ENCODE measurements around the gene ALCAM. TPM values are rescaled to one million over a fixed set of nuclear protein-coding genes. Genes with fewer than 3 reads are reported as not detected.

The ALCAM gene
- total and polyA plus RNA-seq, 2 of the 8 experiments (the other 6 are each of a cell fraction or from before 2014, with no cell fraction given): 10.8 to 33.0 TPM

DNA sequence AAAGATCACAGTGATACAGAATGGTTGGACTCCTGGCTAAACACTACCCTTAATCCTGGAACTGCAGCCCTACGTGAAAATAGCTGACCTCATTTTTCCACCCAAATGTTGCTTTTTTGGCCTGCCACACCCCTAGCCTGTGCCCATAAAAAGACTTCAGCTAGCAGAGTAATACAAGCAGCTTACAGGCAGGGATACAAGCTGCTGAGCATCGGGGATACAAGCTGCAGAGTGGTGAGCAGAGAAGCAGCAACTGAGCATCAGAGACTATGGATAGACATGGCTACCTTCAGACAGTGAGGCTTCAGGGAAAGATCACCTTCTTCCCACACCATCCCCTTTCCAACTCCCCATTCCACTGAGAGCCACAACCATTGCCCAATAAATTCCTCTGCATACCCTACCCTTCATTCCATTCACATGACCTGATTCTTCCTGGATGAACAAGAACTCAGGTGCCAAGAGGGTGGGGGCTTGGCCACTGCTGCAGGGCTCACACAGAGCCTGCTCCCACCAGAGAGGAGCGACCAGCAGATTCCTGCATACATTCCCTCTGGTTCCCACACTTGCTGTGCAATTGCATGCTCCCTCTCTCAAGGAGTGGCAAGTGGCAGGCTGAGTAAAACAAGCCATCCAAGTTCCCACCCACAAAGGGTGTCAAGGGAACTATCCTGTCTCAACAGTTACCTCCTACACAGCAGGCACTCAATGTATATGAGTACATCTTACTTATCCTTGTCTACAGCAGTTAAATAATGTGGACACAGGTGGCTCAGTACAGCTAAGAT lies 217.5 kb downstream of the ALCAM start (continued):
- TF ChIP-seq, protein P1, sequence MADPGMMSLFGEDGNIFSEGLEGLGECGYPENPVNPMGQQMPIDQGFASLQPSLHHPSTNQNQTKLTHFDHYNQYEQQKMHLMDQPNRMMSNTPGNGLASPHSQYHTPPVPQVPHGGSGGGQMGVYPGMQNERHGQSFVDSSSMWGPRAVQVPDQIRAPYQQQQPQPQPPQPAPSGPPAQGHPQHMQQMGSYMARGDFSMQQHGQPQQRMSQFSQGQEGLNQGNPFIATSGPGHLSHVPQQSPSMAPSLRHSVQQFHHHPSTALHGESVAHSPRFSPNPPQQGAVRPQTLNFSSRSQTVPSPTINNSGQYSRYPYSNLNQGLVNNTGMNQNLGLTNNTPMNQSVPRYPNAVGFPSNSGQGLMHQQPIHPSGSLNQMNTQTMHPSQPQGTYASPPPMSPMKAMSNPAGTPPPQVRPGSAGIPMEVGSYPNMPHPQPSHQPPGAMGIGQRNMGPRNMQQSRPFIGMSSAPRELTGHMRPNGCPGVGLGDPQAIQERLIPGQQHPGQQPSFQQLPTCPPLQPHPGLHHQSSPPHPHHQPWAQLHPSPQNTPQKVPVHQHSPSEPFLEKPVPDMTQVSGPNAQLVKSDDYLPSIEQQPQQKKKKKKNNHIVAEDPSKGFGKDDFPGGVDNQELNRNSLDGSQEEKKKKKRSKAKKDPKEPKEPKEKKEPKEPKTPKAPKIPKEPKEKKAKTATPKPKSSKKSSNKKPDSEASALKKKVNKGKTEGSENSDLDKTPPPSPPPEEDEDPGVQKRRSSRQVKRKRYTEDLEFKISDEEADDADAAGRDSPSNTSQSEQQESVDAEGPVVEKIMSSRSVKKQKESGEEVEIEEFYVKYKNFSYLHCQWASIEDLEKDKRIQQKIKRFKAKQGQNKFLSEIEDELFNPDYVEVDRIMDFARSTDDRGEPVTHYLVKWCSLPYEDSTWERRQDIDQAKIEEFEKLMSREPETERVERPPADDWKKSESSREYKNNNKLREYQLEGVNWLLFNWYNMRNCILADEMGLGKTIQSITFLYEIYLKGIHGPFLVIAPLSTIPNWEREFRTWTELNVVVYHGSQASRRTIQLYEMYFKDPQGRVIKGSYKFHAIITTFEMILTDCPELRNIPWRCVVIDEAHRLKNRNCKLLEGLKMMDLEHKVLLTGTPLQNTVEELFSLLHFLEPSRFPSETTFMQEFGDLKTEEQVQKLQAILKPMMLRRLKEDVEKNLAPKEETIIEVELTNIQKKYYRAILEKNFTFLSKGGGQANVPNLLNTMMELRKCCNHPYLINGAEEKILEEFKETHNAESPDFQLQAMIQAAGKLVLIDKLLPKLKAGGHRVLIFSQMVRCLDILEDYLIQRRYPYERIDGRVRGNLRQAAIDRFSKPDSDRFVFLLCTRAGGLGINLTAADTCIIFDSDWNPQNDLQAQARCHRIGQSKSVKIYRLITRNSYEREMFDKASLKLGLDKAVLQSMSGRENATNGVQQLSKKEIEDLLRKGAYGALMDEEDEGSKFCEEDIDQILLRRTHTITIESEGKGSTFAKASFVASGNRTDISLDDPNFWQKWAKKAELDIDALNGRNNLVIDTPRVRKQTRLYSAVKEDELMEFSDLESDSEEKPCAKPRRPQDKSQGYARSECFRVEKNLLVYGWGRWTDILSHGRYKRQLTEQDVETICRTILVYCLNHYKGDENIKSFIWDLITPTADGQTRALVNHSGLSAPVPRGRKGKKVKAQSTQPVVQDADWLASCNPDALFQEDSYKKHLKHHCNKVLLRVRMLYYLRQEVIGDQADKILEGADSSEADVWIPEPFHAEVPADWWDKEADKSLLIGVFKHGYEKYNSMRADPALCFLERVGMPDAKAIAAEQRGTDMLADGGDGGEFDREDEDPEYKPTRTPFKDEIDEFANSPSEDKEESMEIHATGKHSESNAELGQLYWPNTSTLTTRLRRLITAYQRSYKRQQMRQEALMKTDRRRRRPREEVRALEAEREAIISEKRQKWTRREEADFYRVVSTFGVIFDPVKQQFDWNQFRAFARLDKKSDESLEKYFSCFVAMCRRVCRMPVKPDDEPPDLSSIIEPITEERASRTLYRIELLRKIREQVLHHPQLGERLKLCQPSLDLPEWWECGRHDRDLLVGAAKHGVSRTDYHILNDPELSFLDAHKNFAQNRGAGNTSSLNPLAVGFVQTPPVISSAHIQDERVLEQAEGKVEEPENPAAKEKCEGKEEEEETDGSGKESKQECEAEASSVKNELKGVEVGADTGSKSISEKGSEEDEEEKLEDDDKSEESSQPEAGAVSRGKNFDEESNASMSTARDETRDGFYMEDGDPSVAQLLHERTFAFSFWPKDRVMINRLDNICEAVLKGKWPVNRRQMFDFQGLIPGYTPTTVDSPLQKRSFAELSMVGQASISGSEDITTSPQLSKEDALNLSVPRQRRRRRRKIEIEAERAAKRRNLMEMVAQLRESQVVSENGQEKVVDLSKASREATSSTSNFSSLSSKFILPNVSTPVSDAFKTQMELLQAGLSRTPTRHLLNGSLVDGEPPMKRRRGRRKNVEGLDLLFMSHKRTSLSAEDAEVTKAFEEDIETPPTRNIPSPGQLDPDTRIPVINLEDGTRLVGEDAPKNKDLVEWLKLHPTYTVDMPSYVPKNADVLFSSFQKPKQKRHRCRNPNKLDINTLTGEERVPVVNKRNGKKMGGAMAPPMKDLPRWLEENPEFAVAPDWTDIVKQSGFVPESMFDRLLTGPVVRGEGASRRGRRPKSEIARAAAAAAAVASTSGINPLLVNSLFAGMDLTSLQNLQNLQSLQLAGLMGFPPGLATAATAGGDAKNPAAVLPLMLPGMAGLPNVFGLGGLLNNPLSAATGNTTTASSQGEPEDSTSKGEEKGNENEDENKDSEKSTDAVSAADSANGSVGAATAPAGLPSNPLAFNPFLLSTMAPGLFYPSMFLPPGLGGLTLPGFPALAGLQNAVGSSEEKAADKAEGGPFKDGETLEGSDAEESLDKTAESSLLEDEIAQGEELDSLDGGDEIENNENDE (IDR thresholded peaks at IDR 0.05; ENCODE audit: insufficient replicate concordance, low read length): no peak
- TF ChIP-seq, protein P2, sequence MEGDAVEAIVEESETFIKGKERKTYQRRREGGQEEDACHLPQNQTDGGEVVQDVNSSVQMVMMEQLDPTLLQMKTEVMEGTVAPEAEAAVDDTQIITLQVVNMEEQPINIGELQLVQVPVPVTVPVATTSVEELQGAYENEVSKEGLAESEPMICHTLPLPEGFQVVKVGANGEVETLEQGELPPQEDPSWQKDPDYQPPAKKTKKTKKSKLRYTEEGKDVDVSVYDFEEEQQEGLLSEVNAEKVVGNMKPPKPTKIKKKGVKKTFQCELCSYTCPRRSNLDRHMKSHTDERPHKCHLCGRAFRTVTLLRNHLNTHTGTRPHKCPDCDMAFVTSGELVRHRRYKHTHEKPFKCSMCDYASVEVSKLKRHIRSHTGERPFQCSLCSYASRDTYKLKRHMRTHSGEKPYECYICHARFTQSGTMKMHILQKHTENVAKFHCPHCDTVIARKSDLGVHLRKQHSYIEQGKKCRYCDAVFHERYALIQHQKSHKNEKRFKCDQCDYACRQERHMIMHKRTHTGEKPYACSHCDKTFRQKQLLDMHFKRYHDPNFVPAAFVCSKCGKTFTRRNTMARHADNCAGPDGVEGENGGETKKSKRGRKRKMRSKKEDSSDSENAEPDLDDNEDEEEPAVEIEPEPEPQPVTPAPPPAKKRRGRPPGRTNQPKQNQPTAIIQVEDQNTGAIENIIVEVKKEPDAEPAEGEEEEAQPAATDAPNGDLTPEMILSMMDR (IDR thresholded peaks at IDR 0.05; ENCODE audit: control extremely low read depth in 1 of 3, insufficient read depth in 1 of 3, low read depth in 1 of 3, low read length in 3 of 3): no peak
- no peak for TF ChIP-seq POLR2A (IDR thresholded peaks at IDR 0.05; ENCODE audit: control extremely low read depth in 1 of 2, low read depth in 2 of 2, low read length in 2 of 2)
- no peak for TF ChIP-seq RXRA (IDR thresholded peaks at IDR 0.05; ENCODE audit: insufficient read depth, low read depth, low read length)
- no peak for TF ChIP-seq KDM4A (IDR thresholded peaks at IDR 0.05; ENCODE audit: low read depth, low read length, severe bottlenecking)
- TF ChIP-seq POU5F1 (IDR thresholded peaks at IDR 0.05; ENCODE audit: low read depth, low read length): no peak
- TF ChIP-seq NRF1 (IDR thresholded peaks at IDR 0.05; ENCODE audit: low read depth, low read length): no peak

Measured in H1 (cell line).